Measurements from ENCODE around the gene SLC10A7. TPM values are rescaled to one million over a fixed set of nuclear protein-coding genes. Genes with fewer than 3 reads are reported as not detected.

SLC10A7 gene
- polyA plus RNA-seq, 1 donor (not counting 4 experiments of a cell fraction or from before 2014, with no cell fraction given): 12.7 TPM

- Histone ChIP-seq H3K9ac (ENCODE audit: control insufficient read depth, extremely low read depth, insufficient read depth, low read length) (peak overlapping the region; percentile 93), H3K36me3 (ENCODE audit: control insufficient read depth in 2 of 2, extremely low read depth in 1 of 2, insufficient read depth in 2 of 2, low read length in 2 of 2) (peaks cover 0 to 3% of the 10 kb centered on the region in 2 experiments), H3K79me2 (ENCODE audit: control insufficient read depth, insufficient read depth, low read length) (peaks cover 35% of the 10 kb centered on the region), H2AFZ (ENCODE audit: control insufficient read depth, low read length) (peak overlapping the region; percentile 97), H3K4me2 (ENCODE audit: control insufficient read depth, extremely low read depth, insufficient read depth, low read depth, low read length) (peak overlapping the region; percentile 88), H3K9me1 (ENCODE audit: control insufficient read depth, extremely low read depth, insufficient read depth, low read length) (no peaks in the 10 kb centered on the region), H3K4me1 (ENCODE audit: control insufficient read depth, extremely low read depth, insufficient read depth, low read length) (peaks cover 13% of the 10 kb centered on the region), H3K4me3 (ENCODE audit: control insufficient read depth in 2 of 3, extremely low read depth in 1 of 3, insufficient read depth in 2 of 3, low read depth in 1 of 3, low read length in 3 of 3) (peak overlapping the region; percentile 91 to 98 (median 98)), H3K27me3 (ENCODE audit: control insufficient read depth, extremely low read depth, insufficient read depth, low read length) (no peaks in the 10 kb centered on the region), H3K9me3 (ENCODE audit: control insufficient read depth, low read depth, low read length) (no peaks in the 10 kb centered on the region), H4K20me1 (ENCODE audit: control insufficient read depth, extremely low read depth, insufficient read depth, low read length) (no peaks in the 10 kb centered on the region), H3K27ac (ENCODE audit: control insufficient read depth, insufficient read depth, low read length) (peak overlapping the region; percentile 94)
- dilution Hi-C loops (cut with MboI; ENCODE audit: extremely low pct_ligation_motif_present, low sequenced_read_pairs): no loop called here
- DNase-seq (ENCODE audit: low read depth, low spot score) (no peak), FAIRE-seq (no peak)
- TF ChIP-seq CTCF (optimal IDR thresholded peaks at IDR 0.05 in 1 of 3, IDR thresholded peaks at IDR 0.05 in 1 of 3, conservative IDR thresholded peaks at IDR 0.05 in 1 of 3; ENCODE audit: extremely low read depth in 1 of 3, insufficient read depth in 2 of 3, low read length in 3 of 3) (no peak), EZH2 (IDR thresholded peaks at IDR 0.05; ENCODE audit: low read length) (no peak)
Measured at GRCh38 chr4:146522098-146522868, 543 bp upstream of the SLC10A7 start.

DNA sequence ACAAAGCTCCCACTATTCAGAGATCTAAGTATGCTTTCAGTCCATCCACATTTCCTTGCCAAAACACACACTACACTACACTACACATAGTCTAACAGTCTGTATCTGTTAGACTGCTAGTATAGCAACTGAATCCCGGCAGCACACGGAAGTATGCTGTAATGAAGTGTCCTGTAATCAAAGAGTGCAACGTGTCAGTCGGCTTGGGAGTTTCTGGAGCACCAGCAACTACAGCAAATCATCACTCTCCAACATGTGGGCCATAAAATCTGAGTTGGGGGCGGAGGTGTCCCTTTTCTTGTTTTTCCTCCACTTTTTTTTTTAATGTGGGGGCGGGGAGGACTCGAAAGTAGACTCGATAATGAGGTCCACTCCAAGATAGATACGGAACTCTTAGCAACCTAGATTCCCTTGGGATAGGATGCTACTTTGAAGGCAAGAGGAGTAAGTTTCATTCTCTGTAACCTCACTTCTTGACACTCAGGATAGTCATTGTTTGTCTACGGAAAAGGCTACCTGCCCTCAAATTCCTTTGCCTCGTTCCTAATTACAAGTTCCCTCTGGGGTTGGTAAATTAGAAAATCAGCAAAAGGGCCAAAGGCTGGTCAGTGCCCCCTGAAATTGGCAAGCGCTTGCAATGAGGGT, 722 bp downstream of the SLC10A7 start:
- H3K9me1 ChIP-seq (ENCODE audit: control insufficient read depth, extremely low read depth, insufficient read depth, low read length): no peaks in the 10 kb centered on the region
- H3K36me3 ChIP-seq (ENCODE audit: control insufficient read depth in 2 of 2, extremely low read depth in 1 of 2, insufficient read depth in 2 of 2, low read length in 2 of 2): peaks cover 0 to 3% of the 10 kb centered on the region in 2 experiments
- no peak for DNase-seq (ENCODE audit: low read depth, low spot score)
- H4K20me1 ChIP-seq (ENCODE audit: control insufficient read depth, extremely low read depth, insufficient read depth, low read length): no peaks in the 10 kb centered on the region
- H3K79me2 ChIP-seq (ENCODE audit: control insufficient read depth, insufficient read depth, low read length): peaks cover 35% of the 10 kb centered on the region
- H3K4me3 ChIP-seq (ENCODE audit: control insufficient read depth in 2 of 3, extremely low read depth in 1 of 3, insufficient read depth in 2 of 3, low read depth in 1 of 3, low read length in 3 of 3): peak overlapping the region; percentile 91 to 98 (median 98)
- H3K27ac ChIP-seq (ENCODE audit: control insufficient read depth, insufficient read depth, low read length): peak overlapping the region; percentile 94
- dilution Hi-C loops (cut with MboI; ENCODE audit: extremely low pct_ligation_motif_present, low sequenced_read_pairs): no loop called here
- no peak for TF ChIP-seq EZH2 (IDR thresholded peaks at IDR 0.05; ENCODE audit: low read length)
- no peak for TF ChIP-seq CTCF (optimal IDR thresholded peaks at IDR 0.05 in 1 of 3, IDR thresholded peaks at IDR 0.05 in 1 of 3, conservative IDR thresholded peaks at IDR 0.05 in 1 of 3; ENCODE audit: extremely low read depth in 1 of 3, insufficient read depth in 2 of 3, low read length in 3 of 3)
- peaks cover 13% of the 10 kb centered on the region for H3K4me1 ChIP-seq (ENCODE audit: control insufficient read depth, extremely low read depth, insufficient read depth, low read length)
- peak overlapping the region; percentile 93 for H3K9ac ChIP-seq (ENCODE audit: control insufficient read depth, extremely low read depth, insufficient read depth, low read length)
- no peaks in the 10 kb centered on the region for H3K27me3 ChIP-seq (ENCODE audit: control insufficient read depth, extremely low read depth, insufficient read depth, low read length)
- peak; percentile 80 for FAIRE-seq
- H3K4me2 ChIP-seq (ENCODE audit: control insufficient read depth, extremely low read depth, insufficient read depth, low read depth, low read length): peak overlapping the region; percentile 88
- H3K9me3 ChIP-seq (ENCODE audit: control insufficient read depth, low read depth, low read length): no peaks in the 10 kb centered on the region
- H2AFZ ChIP-seq (ENCODE audit: control insufficient read depth, low read length): peak overlapping the region; percentile 97

Data from keratinocyte (primary cell).